PFSK-1 (cell line): ENCODE measurements around the gene FUCA1.

Source experiments
- FOXP2 ChIP-seq: optimal IDR thresholded peaks from 2 replicates; pipeline ENCODE3; 2011; ENCODE audit warnings: borderline replicate concordance, control low read depth, inconsistent platforms; ENCODE audit not compliant: insufficient read depth; ENCODE audit errors: extremely low read length, extremely low read depth
- POLR2AphosphoS5 ChIP-seq: IDR thresholded peaks from 2 replicates; pipeline ENCODE4 v1.6.1; 2012; ENCODE audit warnings: low read depth, mild to moderate bottlenecking, control low read depth, low read length, moderate library complexity
- SIN3A ChIP-seq: IDR thresholded peaks from 2 replicates; pipeline ENCODE4 v1.6.1; 2012; ENCODE audit warnings: mild to moderate bottlenecking, low read length, moderate library complexity, borderline replicate concordance; ENCODE audit not compliant: insufficient read depth
- TAF1 ChIP-seq: IDR thresholded peaks from 2 replicates; pipeline ENCODE4 v1.6.1; 2012; ENCODE audit warnings: low read length, control low read depth, borderline replicate concordance; ENCODE audit not compliant: insufficient read depth
- TF ChIP-seq, protein P1 (sequence below), 2 experiments: IDR thresholded peaks; 2 replicates each; pipeline versions ENCODE4 v1.6.1 to v1.8.0; 2011 to 2012; ENCODE audit warnings: low read depth in 2 of 2, low read length in 2 of 2, control low read depth in 1 of 2, inconsistent platforms in 1 of 2, mild to moderate bottlenecking in 1 of 2, moderate library complexity in 1 of 2; ENCODE audit not compliant: insufficient read depth in 1 of 2

FUCA1 gene

DNA sequence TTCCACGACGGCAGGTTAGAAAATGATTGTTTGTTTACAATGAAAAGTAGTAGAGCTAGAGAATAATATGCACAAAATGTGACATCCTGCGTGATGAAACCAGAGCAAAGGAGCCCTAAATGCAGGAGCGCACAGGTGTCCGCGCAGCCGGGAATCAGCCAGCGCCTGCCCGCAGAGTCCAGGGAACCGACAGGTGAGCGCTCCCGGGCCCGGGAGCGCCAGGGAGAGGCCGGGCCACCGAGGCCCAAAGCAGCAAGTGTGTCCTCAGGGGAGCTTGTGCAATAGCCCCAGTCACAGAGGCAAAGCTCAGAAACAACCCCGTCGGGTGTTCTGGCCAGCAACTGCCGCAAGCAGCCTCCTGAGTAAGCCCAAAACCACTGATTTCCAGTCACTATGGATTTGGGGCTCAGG, 66.7 kb downstream of the FUCA1 start:
- TF ChIP-seq POLR2AphosphoS5 (no peak), TAF1 (no peak), FOXP2 (no peak), SIN3A (no peak)
- TF ChIP-seq, protein P1, sequence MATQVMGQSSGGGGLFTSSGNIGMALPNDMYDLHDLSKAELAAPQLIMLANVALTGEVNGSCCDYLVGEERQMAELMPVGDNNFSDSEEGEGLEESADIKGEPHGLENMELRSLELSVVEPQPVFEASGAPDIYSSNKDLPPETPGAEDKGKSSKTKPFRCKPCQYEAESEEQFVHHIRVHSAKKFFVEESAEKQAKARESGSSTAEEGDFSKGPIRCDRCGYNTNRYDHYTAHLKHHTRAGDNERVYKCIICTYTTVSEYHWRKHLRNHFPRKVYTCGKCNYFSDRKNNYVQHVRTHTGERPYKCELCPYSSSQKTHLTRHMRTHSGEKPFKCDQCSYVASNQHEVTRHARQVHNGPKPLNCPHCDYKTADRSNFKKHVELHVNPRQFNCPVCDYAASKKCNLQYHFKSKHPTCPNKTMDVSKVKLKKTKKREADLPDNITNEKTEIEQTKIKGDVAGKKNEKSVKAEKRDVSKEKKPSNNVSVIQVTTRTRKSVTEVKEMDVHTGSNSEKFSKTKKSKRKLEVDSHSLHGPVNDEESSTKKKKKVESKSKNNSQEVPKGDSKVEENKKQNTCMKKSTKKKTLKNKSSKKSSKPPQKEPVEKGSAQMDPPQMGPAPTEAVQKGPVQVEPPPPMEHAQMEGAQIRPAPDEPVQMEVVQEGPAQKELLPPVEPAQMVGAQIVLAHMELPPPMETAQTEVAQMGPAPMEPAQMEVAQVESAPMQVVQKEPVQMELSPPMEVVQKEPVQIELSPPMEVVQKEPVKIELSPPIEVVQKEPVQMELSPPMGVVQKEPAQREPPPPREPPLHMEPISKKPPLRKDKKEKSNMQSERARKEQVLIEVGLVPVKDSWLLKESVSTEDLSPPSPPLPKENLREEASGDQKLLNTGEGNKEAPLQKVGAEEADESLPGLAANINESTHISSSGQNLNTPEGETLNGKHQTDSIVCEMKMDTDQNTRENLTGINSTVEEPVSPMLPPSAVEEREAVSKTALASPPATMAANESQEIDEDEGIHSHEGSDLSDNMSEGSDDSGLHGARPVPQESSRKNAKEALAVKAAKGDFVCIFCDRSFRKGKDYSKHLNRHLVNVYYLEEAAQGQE (IDR thresholded peaks at IDR 0.05; ENCODE audit: insufficient read depth in 1 of 2, low read depth in 2 of 2, low read length in 2 of 2) = no peak

DNA sequence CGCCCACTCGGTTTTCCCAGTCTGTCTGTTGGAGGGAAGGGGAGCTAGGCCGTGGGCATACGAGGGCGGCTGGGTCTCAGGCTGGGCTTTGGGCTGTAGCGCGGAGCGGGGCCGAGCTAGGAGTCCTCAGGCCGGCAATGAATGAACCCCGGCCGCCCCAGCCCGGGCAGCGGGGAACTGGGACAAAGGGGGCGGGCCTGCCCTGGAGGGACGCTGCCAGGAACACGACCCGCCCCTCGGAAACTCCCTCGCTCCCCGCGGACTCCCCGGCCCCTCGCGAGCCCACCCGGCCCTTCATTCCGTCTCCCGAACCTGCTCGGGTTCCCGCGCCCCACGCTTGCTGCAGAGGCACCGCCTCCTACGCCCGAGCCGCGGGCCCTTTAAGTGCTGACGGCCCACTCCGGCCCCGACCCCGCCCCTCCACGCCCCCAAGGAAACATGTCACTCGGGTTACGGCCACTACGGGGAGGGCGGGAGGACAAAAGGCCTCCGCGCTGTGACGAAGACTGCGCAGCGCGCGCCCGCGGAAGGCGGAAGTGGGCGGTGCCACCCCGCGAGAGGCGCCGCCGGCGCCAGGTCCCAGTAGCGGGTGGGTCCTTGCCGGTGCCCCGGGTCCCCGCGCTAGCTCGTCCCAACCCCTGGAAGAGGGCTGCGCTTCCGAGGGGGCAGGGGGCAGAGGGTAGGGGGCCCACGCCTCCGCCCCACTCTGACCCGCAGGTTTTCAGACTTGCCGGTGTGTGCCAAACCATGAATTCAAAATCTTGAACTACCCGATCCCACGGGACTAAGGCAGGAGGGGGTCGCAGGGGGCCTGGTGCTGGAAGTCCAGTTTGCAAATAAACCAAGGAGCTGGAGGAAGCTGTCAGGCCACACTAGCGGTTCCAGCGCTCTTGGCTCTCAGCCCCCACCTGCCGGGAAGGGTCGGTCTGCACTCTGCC, 67.4 kb downstream of the FUCA1 start, which contains the start of gene GALE:
TSS of gene GALE (minus strand) at position 355 of the 938 bp plus-strand sequence. CDS start 1,747 bp downstream, outside the sequence.
- TF ChIP-seq POLR2AphosphoS5 (peak; percentile 74), TAF1 (0 out of 2 replicates have a peak, but pooled peaks have one; percentile 54), FOXP2 (peak; percentile 89), SIN3A (peak; percentile 17; the same call in 1 of the 2 replicates)
- TF ChIP-seq, protein P1 (IDR thresholded peaks at IDR 0.05; ENCODE audit: insufficient read depth in 1 of 2, low read depth in 2 of 2, low read length in 2 of 2) = 0 out of 4 replicates have a peak, but pooled peaks of 1 of the 2 experiments have one; percentile 29

DNA sequence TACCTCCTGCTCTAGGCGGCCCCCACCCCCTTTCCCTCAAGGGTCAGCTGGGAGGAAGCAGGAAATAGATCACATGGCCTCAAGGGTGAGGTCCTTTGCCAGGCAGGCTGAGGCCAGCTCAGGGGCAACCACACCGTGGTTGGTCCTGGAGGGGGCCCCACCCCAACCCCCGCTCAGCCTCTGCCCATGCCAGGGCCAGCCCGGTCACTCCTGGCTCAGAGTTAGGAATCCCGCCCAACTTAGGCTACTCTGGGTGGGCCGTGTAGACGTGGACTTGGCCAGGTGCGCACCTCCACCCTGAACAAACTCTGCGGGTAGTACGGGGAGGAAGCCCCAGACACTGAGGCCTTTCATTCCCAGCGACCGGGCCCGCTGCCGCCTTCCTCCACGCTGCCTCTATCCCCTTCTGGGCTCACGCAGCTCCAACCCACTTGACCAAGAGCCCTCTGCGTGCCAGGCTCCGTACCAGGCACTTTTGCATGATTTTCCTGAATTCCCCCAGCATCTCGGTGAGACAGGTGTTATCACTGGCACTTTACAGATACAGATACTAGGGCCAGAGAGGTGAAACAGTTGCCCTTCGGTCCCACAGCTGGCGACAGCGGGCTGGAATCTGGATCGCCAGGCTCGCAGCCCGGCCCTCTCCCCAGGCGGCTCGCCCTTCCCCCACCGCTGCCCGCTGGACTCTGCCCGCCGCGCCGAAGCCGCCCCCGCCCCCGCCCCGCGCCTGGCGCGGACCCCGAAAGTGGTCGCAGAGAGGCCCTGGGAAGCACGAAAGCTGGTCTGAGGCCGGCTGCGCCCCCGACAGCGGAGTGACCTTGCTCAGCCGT, 68.3 kb downstream of the FUCA1 start:
- TF ChIP-seq POLR2AphosphoS5 = no peak
- no peak for TF ChIP-seq TAF1
- TF ChIP-seq, protein P1 (IDR thresholded peaks at IDR 0.05; ENCODE audit: insufficient read depth in 1 of 2, low read depth in 2 of 2, low read length in 2 of 2) = no peak
- TF ChIP-seq SIN3A = no peak
- TF ChIP-seq FOXP2 = no peak

GRCh38 chr1:23799255-23799569, 68.9 kb downstream of the FUCA1 start:
- TF ChIP-seq SIN3A (no peak), FOXP2 (no peak), POLR2AphosphoS5 (no peak), TAF1 (no peak)
- TF ChIP-seq, protein P1 (IDR thresholded peaks at IDR 0.05; ENCODE audit: insufficient read depth in 1 of 2, low read depth in 2 of 2, low read length in 2 of 2) = no peak
